ENCODE data around the gene SLC10A4. TPM values are rescaled to one million over a fixed set of nuclear protein-coding genes. Genes with fewer than 3 reads are reported as not detected.

SLC10A4 gene
- total and polyA plus RNA-seq, 2 experiments from 2014 or later = 0.18 TPM; not detected in 1

DNA sequence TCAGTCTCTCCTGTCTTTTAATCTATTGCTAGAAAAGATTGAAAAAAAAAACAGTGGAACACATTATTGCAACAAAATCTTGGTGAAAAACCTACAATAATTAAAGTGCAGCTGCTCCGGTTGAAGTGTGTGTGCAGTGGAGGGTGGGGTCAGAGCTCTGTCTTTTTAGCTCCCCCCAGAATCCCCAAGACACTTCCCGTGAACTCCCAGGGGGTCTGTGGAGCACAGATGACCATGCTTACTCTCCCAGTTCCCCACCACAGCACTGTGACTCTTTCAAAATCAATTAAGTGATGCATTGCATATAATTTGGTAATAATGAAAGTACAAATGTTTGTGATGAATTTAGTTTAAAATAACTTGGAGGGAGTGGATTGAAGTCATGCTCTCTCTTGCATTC, 15.7 kb upstream of the SLC10A4 start:
- H3K9me3 ChIP-seq (ENCODE audit: low read depth) = no peaks in the 10 kb centered on the region
- no peaks in the 10 kb centered on the region for H3K4me1 ChIP-seq (ENCODE audit: low read depth)
- DNase-seq (ENCODE audit: low read depth in 1 of 2, low spot score in 1 of 2) = no peak
- no peak overlapping the region for H3K27ac ChIP-seq
- no peak overlapping the region for H3K4me3 ChIP-seq
- H3K27me3 ChIP-seq = no peaks in the 10 kb centered on the region
- no peaks in the 10 kb centered on the region for H3K36me3 ChIP-seq
- TF ChIP-seq, protein P1, sequence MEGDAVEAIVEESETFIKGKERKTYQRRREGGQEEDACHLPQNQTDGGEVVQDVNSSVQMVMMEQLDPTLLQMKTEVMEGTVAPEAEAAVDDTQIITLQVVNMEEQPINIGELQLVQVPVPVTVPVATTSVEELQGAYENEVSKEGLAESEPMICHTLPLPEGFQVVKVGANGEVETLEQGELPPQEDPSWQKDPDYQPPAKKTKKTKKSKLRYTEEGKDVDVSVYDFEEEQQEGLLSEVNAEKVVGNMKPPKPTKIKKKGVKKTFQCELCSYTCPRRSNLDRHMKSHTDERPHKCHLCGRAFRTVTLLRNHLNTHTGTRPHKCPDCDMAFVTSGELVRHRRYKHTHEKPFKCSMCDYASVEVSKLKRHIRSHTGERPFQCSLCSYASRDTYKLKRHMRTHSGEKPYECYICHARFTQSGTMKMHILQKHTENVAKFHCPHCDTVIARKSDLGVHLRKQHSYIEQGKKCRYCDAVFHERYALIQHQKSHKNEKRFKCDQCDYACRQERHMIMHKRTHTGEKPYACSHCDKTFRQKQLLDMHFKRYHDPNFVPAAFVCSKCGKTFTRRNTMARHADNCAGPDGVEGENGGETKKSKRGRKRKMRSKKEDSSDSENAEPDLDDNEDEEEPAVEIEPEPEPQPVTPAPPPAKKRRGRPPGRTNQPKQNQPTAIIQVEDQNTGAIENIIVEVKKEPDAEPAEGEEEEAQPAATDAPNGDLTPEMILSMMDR (IDR thresholded peaks at IDR 0.05; ENCODE audit: low read depth, low read length) = no peak

DNA sequence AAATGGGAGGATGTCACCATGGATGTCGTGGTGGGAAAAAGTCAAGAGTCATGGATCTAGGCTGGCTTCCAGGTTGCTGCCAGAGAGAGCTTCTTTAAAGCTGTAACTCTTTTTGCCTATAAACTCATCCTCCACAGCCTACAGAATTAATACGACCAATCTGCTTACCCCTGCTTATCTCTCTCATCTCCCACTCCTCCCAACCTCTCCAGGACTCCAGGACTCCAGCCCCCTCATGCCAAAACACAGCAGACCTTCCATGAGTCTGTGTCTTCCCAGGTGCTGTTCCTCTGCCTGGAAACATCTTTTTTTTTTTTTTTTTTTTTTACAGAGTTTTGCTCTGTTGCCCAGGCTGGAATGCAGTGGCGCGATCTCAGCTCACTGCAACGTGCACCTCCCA, 15.3 kb upstream of the SLC10A4 start:
- Histone ChIP-seq H3K27ac (no peak overlapping the region), H3K36me3 (no peaks in the 10 kb centered on the region), H3K27me3 (no peaks in the 10 kb centered on the region), H3K9me3 (ENCODE audit: low read depth) (no peaks in the 10 kb centered on the region), H3K4me1 (ENCODE audit: low read depth) (no peaks in the 10 kb centered on the region), H3K4me3 (no peak overlapping the region)
- no peak for DNase-seq (ENCODE audit: low read depth in 1 of 2, low spot score in 1 of 2)
- TF ChIP-seq, protein P1 (IDR thresholded peaks at IDR 0.05; ENCODE audit: low read depth, low read length) = no peak

DNA sequence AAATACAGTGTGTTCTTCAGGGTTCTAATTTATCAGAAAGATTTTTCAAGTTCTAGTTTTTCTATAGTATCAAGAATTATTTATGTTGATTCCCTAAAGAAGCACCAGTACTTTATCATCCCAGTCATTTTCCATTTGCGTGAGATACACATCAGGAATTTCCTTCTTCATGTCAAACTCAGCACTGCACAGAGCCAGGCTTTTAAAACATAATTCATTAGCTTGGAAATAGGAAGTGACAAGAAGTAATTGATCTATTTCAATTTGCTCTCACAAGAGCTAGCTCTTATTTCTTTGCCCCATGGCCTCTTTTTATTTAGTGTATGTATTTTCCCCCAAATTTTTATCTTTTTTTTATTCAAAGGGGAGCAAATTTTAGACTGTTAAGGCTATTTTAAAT, 13.0 kb upstream of the SLC10A4 start:
- Histone ChIP-seq H3K27me3 (no peaks in the 10 kb centered on the region), H3K4me1 (ENCODE audit: low read depth) (no peaks in the 10 kb centered on the region), H3K9me3 (ENCODE audit: low read depth) (no peaks in the 10 kb centered on the region), H3K36me3 (no peaks in the 10 kb centered on the region), H3K27ac (no peak overlapping the region), H3K4me3 (no peak overlapping the region)
- no peak for DNase-seq (ENCODE audit: low read depth in 1 of 2, low spot score in 1 of 2)
- TF ChIP-seq, protein P1 (IDR thresholded peaks at IDR 0.05; ENCODE audit: low read depth, low read length) = no peak

DNA sequence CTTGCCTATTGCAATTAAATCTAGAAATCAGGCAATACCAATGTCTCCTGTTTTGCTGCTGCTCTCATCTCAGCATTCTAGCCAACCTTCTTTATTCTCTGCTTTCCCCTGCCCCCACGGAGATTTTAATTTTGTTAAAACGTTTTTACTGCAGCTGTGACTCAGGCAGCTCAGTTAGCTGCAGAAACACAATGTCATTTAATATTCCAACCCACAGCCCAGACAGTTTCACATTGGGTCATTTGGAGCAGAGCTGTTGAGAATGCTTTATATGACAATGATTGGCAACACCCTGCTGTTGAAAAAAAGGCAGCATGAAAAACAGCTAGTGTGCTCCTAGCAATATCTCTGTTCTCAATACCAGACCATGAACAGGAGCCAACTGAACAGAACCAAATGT, 12.6 kb upstream of the SLC10A4 start:
- H3K27me3 ChIP-seq = no peaks in the 10 kb centered on the region
- no peaks in the 10 kb centered on the region for H3K36me3 ChIP-seq
- DNase-seq (ENCODE audit: low read depth in 1 of 2, low spot score in 1 of 2) = no peak
- no peaks in the 10 kb centered on the region for H3K9me3 ChIP-seq (ENCODE audit: low read depth)
- H3K4me3 ChIP-seq = no peak overlapping the region
- H3K27ac ChIP-seq = no peak overlapping the region
- TF ChIP-seq, protein P1 (IDR thresholded peaks at IDR 0.05; ENCODE audit: low read depth, low read length) = no peak
- H3K4me1 ChIP-seq (ENCODE audit: low read depth) = no peaks in the 10 kb centered on the region

DNA sequence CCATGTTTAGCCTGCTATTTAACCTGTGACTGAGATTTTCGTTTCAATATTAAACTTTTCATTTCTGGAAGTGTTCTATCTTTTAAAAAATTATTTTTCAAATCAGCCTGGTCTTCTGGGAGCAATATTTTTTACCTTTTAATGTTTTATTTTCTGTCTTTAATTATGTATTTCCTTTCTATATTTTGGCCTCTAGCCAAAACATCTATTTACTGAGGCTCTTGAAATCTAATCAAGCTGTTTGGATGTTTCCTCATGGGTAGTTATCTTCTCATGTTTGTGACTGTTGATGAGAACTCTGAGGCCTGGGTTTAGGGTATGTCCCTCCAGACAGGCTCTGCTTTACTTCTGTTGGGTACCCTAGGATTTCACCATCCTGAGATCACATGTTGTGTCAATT, 10.3 kb upstream of the SLC10A4 start:
- Histone ChIP-seq H3K9me3 (ENCODE audit: low read depth) (no peaks in the 10 kb centered on the region), H3K36me3 (no peaks in the 10 kb centered on the region), H3K4me1 (ENCODE audit: low read depth) (no peaks in the 10 kb centered on the region), H3K27ac (no peak overlapping the region), H3K27me3 (peaks cover 4% of the 10 kb centered on the region), H3K4me3 (no peak overlapping the region)
- TF ChIP-seq, protein P1 (IDR thresholded peaks at IDR 0.05; ENCODE audit: low read depth, low read length) = no peak
- no peak for DNase-seq (ENCODE audit: low read depth in 1 of 2, low spot score in 1 of 2)

DNA sequence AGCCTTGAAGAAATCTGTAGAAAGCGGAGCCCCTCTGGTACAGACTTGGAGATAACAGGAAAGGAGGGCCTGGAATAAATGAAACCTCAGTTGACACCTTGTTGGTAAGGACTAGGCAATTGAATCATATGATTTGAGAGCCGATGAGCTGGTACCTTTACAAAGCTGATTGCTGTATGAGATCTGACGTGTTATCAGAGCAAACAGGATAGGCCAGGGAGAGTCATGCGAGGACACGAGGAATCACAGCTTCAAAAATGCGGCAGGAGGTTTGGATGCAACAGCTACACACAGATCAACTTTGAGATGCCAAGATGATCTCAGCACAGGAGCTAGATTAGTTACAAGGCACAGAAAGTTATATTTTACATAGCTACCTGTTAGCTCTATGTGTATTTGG, 7.4 kb upstream of the SLC10A4 start:
- Histone ChIP-seq H3K36me3 (no peaks in the 10 kb centered on the region), H3K4me1 (ENCODE audit: low read depth) (no peaks in the 10 kb centered on the region), H3K9me3 (ENCODE audit: low read depth) (no peaks in the 10 kb centered on the region), H3K4me3 (no peak overlapping the region), H3K27me3 (peaks cover 19% of the 10 kb centered on the region), H3K27ac (no peak overlapping the region)
- no peak for DNase-seq (ENCODE audit: low read depth in 1 of 2, low spot score in 1 of 2)
- TF ChIP-seq, protein P1 (IDR thresholded peaks at IDR 0.05; ENCODE audit: low read depth, low read length) = no peak

Data from cardiac muscle cell (in vitro differentiated cells and primary cell).